Measurements from ENCODE around the gene FGGY. TPM values are rescaled to one million over a fixed set of nuclear protein-coding genes. Genes with fewer than 3 reads are reported as not detected.

The FGGY gene
- total and polyA plus RNA-seq, 8 donors: 6.2 to 27.0 (median 16.0) TPM

DNA sequence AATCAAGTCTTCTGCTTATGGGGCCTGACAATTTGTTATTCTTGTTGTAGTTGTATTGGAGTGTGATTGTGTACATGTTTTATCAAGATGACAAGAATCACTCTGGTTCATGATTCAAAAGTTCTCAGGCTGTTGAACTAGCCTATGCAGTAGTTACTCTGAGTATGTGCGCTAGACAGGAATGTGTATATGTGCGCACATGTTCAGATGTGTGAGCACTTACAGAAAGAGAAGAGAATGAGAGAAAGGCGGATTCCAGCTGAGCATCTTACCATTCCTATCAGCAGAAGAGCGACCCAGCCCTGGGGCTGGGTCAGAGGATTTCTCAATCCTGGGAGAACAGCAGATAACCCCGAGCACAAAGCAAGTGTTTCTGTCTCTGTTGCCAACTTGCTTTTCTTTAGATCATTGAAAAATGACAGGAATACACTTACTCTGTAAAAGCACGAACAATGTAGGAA, 407.1 kb downstream of the FGGY start:
- no peaks in the 10 kb centered on the region for H3K9me3 ChIP-seq
- TF ChIP-seq, protein P1, sequence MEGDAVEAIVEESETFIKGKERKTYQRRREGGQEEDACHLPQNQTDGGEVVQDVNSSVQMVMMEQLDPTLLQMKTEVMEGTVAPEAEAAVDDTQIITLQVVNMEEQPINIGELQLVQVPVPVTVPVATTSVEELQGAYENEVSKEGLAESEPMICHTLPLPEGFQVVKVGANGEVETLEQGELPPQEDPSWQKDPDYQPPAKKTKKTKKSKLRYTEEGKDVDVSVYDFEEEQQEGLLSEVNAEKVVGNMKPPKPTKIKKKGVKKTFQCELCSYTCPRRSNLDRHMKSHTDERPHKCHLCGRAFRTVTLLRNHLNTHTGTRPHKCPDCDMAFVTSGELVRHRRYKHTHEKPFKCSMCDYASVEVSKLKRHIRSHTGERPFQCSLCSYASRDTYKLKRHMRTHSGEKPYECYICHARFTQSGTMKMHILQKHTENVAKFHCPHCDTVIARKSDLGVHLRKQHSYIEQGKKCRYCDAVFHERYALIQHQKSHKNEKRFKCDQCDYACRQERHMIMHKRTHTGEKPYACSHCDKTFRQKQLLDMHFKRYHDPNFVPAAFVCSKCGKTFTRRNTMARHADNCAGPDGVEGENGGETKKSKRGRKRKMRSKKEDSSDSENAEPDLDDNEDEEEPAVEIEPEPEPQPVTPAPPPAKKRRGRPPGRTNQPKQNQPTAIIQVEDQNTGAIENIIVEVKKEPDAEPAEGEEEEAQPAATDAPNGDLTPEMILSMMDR (IDR thresholded peaks at IDR 0.05): no peak
- 83 to 87% methylated on average over 6 of the region's 6 CpGs for WGBS, 2 donors
- no peaks in the 10 kb centered on the region for H3K36me3 ChIP-seq
- FAIRE-seq (no peak), DNase-seq (no peak), ATAC-seq (no peak)
- H3K4me1 ChIP-seq: peaks cover 0 to 2% (median 0%) of the 10 kb centered on the region in 3 donors
- no peak overlapping the region for H3K27ac ChIP-seq
- H3K27me3 ChIP-seq: no peaks in the 10 kb centered on the region
- intact Hi-C loops (cut with DNase I): loop anchor here in 1 of 3 donors (10.0 kb wide), 1 partner anchor 969 kb away; no protein-coding TSS in a partner anchor
- no peak overlapping the region for H3K4me3 ChIP-seq

DNA sequence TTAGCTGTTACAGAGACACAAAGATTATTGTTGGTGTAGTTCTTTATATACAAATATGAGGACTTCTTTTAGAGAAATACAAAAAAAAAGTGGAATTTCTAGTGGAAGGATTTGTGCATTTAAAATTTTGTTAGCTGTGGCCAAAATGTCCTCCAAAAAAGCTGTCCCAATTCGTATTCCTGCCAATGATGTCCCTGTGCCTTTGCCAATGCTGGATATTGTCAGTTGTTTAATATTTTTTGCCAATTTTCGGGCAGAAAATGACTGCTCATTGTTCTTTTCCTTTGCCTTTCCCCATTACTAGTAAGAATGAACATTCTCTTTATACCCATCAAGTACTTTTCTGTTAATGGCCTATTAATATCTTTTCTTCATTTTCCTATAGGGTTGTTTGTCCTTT, 407.8 kb downstream of the FGGY start:
- Histone ChIP-seq H3K4me1 (no peaks in the 10 kb centered on the region), H3K27ac (no peak overlapping the region), H3K4me3 (no peak overlapping the region), H3K36me3 (no peaks in the 10 kb centered on the region), H3K9me3 (no peaks in the 10 kb centered on the region), H3K27me3 (no peaks in the 10 kb centered on the region)
- FAIRE-seq (no peak), DNase-seq (no peak), ATAC-seq (no peak)
- TF ChIP-seq, protein P1 (IDR thresholded peaks at IDR 0.05): no peak
- intact Hi-C loops (cut with DNase I): loop anchor here in 1 of 3 donors (10.0 kb wide), 1 partner anchor 970 kb away; no protein-coding TSS in a partner anchor
- WGBS, 2 donors: 77 to 83% methylated on average over 2 of the region's 2 CpGs

DNA sequence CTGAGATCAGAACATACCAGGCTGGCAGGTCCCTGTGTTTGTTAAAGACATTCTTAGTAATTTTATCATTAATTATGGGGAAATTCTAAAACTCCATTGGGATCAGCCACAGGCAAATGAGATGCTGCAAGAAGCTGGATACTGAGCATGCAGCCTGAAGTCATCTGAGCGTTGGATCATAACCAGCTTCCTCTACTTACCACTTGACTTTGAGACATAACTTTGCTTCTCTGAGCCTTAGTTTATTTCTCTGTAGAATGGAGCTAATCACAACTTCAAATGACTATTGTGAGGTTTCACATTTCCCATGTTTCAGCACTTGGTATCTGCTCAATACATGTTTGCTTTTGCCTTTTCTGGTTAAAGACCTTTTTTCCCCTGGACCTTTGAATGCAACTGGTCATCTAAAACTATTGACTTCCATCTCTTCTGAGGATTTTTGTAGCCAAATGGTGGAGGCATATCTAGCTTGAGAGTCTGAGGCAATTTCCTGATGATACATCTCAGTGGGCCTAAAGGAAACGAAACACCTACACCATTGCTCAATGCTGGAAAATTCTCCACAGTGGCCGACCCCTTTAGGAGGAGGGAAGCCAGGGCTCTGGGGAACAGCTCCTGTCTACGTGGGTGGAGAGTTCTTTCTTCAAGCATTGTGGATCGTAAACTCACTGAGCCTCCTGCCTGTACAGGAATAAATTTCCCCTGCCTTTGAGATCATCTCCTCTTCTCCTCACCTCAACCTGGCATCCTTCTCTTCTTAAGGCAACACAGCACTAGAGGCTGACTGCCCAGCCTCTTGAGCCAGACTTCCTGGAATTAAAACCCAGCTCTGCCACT, 408.8 kb downstream of the FGGY start:
- TF ChIP-seq, protein P1 (IDR thresholded peaks at IDR 0.05): no peak

DNA sequence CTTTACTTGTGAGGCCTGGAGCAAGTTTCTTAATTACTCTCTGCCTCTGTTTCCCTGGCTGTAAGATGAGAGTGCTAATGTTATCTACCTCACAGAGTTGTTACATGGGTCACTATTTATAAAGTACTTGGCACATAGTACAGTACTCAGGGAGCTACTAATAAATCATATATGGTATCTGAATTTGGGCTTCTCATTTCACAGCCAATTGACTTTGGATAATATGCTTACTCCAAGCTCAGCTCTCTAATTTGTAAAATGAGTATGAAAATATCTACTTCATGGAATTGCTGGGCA, 409.4 kb downstream of the FGGY start:
- H3K4me1 ChIP-seq: no peaks in the 10 kb centered on the region
- H3K4me3 ChIP-seq: no peak overlapping the region
- no peaks in the 10 kb centered on the region for H3K36me3 ChIP-seq
- FAIRE-seq (no peak), ATAC-seq (no peak), DNase-seq (no peak)
- H3K27me3 ChIP-seq: no peaks in the 10 kb centered on the region
- no peak overlapping the region for H3K27ac ChIP-seq
- intact Hi-C loops (cut with DNase I): loop anchor here in 1 of 3 donors (10.0 kb wide), 1 partner anchor 971 kb away; no protein-coding TSS in a partner anchor
- H3K9me3 ChIP-seq: no peaks in the 10 kb centered on the region
- TF ChIP-seq, protein P1 (IDR thresholded peaks at IDR 0.05): no peak

More for the DNA sequence above, 408.8 kb downstream of the FGGY start:
- intact Hi-C loops (cut with DNase I): loop anchor here in 1 of 3 donors (10.0 kb wide), 1 partner anchor 971 kb away; no protein-coding TSS in a partner anchor
- Histone ChIP-seq H3K27me3 (no peaks in the 10 kb centered on the region), H3K27ac (no peak overlapping the region), H3K9me3 (no peaks in the 10 kb centered on the region), H3K4me3 (no peak overlapping the region), H3K4me1 (no peaks in the 10 kb centered on the region), H3K36me3 (no peaks in the 10 kb centered on the region)
- no peak for FAIRE-seq
- WGBS, 2 donors: 85 to 89% methylated on average over 5 of the region's 5 CpGs
- DNase-seq: no peak
- peak in 3 of 4 donors; percentile 29 to 54 (median 53) for ATAC-seq
